HG02798 (cell line): ENCODE results near the gene AMPD3.

ENCODE experiments used
- ATAC-seq: cut with Tn5 transposase; IDR thresholded peaks from one replicate; pipeline ENCODE4 v1.9.1; 2021; ENCODE audit warnings: mild to moderate bottlenecking; ENCODE audit not compliant: unreplicated experiment, poor library complexity

The AMPD3 gene

GRCh38 chr11:10500757-10501684 is 46.0 kb downstream of the AMPD3 start:
- ATAC-seq, result no peak

- no peak for ATAC-seq
Measured at GRCh38 chr11:10502065-10502680, 47.1 kb downstream of the AMPD3 start.

GRCh38 chr11:10502770-10503169 is 47.7 kb downstream of the AMPD3 start:
- ATAC-seq, result no peak

- ATAC-seq, result no peak
Measured at GRCh38 chr11:10503221-10503620, 48.2 kb downstream of the AMPD3 start.

DNA sequence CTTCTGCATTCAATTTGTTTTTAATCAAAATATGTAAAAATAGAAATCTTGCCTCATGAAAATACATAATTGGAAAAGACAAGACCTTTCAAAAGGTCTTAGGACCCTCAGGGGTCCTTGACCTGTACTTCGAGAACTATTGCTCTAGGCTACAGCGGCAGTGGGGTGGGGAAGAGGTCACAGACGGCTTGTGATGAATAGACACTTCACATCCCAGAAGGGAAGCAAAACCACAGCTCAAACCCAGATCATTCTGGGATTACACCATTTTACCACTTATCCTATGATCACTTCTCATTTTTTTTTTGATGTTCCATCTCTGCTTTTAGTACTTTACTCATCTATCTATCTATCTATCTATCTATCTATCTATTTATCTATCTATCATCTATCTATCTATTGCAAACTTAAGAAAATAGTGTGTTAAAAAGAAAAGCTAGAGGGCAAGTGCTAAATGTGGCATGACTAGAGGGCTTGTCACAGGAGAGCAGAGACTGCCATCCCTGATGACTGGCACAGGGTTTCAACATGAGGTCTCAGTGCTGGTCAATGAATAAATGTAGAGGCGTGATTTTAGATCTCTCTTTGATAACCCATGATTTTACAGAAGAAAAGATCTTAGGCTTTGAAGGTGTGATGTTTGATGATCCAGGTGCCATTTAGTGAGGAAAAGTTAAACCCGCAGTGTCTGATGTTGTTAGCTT is 48.9 kb downstream of the AMPD3 start:
- no peak for ATAC-seq

- ATAC-seq, result no peak
Measured at GRCh38 chr11:10504490-10504889, 49.4 kb downstream of the AMPD3 start.

GRCh38 chr11:10505278-10506007 is 50.4 kb downstream of the AMPD3 start:
- no peak for ATAC-seq

DNA sequence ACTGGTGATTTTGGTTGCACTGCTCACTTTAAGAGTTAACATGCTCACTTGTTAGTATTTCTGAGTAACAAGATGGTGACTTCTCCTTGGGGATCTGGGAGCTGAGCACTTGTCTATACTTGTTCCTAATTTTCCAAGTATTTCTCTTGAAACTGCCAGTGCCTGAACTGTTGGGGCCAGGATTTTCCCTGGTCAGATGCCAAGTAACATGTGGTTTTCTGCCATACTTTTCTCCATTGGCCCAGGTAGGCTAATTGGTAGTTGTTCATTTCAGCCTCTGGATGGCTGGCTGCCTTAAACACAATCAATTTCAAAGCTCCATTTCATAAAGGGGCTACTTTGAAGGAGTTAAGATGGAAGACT is 50.9 kb downstream of the AMPD3 start:
- no peak for ATAC-seq

DNA sequence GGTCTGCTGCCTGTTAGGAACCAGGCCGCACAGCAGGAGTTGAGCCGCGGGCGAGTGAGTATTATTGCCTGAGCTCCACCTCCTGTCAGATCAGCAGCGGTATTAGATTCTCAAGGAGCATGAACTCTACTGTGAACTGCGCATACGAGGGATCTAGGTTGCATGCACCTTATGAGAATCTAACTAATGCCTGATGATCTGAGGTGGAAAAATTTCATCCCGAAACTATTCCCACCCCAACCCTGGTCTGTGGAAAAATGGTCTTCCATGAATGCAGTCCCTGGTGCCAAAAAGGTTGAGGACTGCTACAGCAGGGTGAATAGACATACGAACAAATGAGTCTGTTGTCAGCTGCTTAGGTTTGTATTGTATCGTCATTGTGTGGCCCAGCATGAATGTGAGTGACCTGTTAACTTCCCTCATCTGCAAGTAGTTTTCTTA is 56.1 kb downstream of the AMPD3 start:
- no peak for ATAC-seq

DNA sequence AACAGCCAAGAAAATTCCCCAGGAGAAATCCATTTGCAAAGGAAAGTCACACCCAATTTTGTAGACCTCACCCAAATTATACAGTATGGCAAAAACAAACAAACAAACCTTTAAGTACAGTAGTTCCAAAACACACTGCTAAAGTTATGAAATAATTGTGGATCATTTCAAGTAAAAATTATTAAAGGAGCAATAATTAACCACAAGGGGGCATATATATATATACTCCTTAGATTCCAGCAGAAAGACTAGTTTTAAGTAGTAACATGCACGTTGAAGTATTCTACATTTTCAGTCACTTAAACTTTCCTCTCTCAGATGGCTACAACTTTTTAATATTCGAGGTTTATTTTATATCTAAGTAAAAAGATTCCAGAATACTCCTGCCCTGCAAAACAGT is 59.1 kb downstream of the AMPD3 start:
- ATAC-seq, result no peak

GRCh38 chr11:10514709-10515108 is 59.6 kb downstream of the AMPD3 start:
- no peak for ATAC-seq

DNA sequence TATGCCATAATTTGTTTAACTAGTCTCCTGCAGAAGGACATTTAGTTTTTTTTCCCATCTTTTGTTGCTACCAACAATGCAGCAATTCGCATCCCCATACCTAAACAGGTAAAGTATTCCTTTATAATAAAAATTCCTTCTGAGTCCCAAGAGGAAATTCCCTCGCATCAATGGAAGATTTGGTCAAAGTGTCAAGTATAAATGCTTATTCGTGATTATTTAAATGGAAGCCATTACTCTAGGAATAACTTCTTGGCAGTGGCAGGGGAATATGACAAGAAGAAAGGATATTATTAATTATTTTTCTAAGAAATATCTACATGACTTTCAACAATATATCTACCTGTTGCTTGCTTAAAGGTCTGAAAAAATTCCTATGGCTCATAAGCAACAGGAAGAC is 60.4 kb downstream of the AMPD3 start:
- no peak for ATAC-seq

DNA sequence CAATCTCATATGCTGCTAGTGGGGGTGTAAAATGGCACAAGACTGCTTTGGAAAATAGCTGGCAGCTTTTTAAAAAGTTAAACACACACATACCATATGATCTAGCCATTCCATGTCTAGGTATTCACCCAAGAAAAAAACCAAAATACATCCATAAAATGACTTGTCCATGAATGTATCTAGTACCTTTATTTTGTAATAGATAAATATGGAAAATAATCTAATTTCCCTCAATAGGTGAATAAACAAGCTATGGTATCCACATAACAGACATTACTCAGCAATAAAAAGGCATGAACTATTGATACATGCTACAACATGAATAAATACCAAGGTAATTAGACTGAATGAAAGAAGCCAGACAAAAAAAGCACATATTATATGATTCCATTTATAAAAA is 63.1 kb downstream of the AMPD3 start:
- no peak for ATAC-seq

DNA sequence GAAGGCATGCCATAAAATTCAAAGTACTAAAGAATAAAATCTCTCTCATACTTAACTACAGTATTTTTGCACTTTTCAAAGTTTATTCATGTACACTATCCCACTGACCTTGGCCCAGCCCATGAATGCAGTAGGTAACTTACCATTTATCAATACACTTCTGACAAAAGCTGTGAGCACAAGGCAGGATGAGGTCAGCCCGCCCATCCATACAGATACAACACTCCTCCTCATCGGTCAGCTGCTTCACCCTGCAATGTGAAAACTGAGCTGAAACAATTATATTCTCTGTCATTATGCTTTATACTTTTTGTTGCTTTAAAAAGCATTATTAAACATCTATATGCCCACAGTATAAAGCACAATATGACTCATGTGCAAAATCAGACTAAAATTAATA is 63.8 kb downstream of the AMPD3 start:
- no peak for ATAC-seq

DNA sequence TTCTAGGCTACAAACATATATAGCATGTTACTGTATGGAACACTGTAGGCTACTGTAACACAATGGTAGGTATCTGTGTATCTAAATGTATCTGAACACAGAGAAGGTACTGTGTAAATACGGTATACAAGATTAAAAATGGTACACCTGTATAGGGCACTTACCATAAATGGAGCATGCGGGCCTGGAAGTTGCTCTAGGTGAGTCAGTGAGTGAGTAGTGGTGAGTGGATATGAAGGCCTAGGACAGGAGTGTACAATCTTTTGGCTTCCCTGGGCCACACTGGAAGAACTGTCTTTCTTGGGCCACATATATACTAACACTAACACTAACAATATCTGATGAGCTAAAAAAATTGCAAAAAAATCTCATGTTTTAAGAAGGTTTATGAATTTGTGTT is 64.6 kb downstream of the AMPD3 start:
- no peak for ATAC-seq

DNA sequence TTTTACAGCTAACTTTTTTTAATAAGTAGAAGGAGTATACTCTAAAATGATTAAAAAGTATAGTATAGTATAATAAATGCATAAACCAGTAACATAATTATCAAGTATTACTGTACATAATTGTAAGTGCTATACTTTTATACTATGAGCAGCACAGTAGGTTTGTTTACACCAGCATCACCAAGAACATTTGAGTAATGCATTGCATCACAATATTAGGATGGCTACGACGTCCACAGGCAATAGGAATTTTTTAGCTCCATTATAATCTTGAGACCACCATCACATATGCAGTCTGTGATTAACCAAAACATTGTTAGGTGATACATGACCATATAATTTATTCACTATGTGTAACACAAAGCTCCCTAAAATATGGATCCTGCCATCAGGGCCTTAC is 65.5 kb downstream of the AMPD3 start:
- no peak for ATAC-seq

GRCh38 chr11:10522276-10522675 is 67.2 kb downstream of the AMPD3 start:
- no peak for ATAC-seq

DNA sequence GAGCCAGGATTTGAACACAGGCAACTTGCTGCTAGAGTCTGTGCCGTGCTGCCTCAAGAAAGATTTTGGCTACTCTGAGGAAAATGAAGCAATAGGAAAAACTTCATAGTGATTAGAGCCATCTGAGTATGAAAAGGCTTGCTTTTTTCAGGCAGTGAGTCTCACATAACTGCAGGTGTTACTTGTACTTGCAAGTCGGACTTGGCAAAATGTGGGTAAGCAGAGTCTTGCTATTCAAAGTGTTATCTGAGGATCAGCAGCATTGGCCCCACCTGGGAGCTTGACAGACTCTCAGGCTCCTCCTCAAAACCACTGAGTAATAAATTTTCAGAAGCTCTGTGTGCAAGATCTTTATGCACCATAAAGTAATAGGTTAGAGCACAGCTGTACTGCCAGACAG is 67.9 kb downstream of the AMPD3 start:
- ATAC-seq, result no peak

GRCh38 chr11:10524471-10524870 is 69.4 kb downstream of the AMPD3 start:
- no peak for ATAC-seq
